ENCODE data around the gene TBC1D32.
"Not testable (repeated sequence)": the region's sequence is repeated elsewhere in the genome, so short reads cannot be mapped to it uniquely, and the experiment has no call there.

GRCh38 chr6:121048593-121048992 lies 285.7 kb downstream of the TBC1D32 start:
- TF ChIP-seq CTCF (conservative IDR thresholded peaks at IDR 0.05; ENCODE audit: low read length); EZH2phosphoT487 (IDR thresholded peaks at IDR 0.05; ENCODE audit: borderline replicate concordance): not testable (repeated sequence)

Data from Loucy (cell line).